HCT116 (cell line): ENCODE measurements around the gene CDK14. TPM values are rescaled to one million over a fixed set of nuclear protein-coding genes. Genes with fewer than 3 reads are reported as not detected.

Source experiments
- ATAC-seq: fragments of 200-7000 bp; cut with Tn5 transposase; 2 replicates; pipeline ENCODE4 v1.9.1; 2020; ENCODE audit warnings: mild to moderate bottlenecking, moderate library complexity
- BruUV-seq: library from RNA; stranded (reverse); fragments of 400-500 nt; replicated peaks from 2 replicates; lab custom pipeline; 2021; lab: Mats Ljungman, UMichigan
- CTCF ChIA-PET: fragments of 300-600 bp; sonication (Branson Sonifier 250); formaldehyde crosslinking; loops from one replicate; lab custom pipeline; 2021; ENCODE audit warnings: antibody characterized with exemption; lab: Charles Lee
- POLR2A ChIA-PET: fragments of 300-600, 350-600 bp; sonication (Branson Sonifier 250); formaldehyde crosslinking; loops from one replicate; lab custom pipeline; 2021; ENCODE audit warnings: antibody characterized with exemption; lab: Charles Lee
- RAD21 ChIA-PET, 2 experiments: fragments of 300-600 bp; sonication (Branson Sonifier 250); formaldehyde crosslinking; loops; one replicate each; lab custom pipeline; 2023; ENCODE audit warnings: low total read pairs in 2 of 2; ENCODE audit not compliant: uncharacterized antibody in 2 of 2, unreplicated experiment in 2 of 2, low non-redundant PET in 1 of 2; lab: Charles Lee
- DNase-seq: peaks from one replicate; pipeline ENCODE4 v3.0.0-alpha.2; 2010; ENCODE audit warnings: low read depth, low spot score
- H2AFZ ChIP-seq: fragments of 200-600 bp; shearing (Covaris generic), sonication (generic); 2 replicates; pipeline ENCODE4 v1.6.1; 2017; ENCODE audit warnings: low read depth, mixed run types, mixed read lengths, antibody characterized with exemption, low read length; ENCODE audit not compliant: poor library complexity, severe bottlenecking
- H3K27ac ChIP-seq: 2 replicates; pipeline ENCODE4 v1.5.1; 2012; ENCODE audit warnings: low read depth, low read length
- H3K27me3 ChIP-seq: fragments of 200-600 bp; sonication (generic); 2 replicates; pipeline ENCODE4 v1.6.1; 2016; ENCODE audit warnings: mixed run types, low read length, mixed read lengths; ENCODE audit not compliant: insufficient read depth
- H3K36me3 ChIP-seq, 2 experiments: fragments of 200-500 bp in 1 of 2; fragments of 200-600 bp in 1 of 2; sonication (Bioruptor generic) in 1 of 2; sonication (generic) in 1 of 2; 2 replicates each; pipeline versions ENCODE4 v1.5.1 to v1.6.1; 2014 to 2016; ENCODE audit warnings: low read length in 2 of 2, inconsistent platforms in 1 of 2, mixed read lengths in 1 of 2, mixed run types in 1 of 2; ENCODE audit not compliant: insufficient read depth in 2 of 2, control insufficient read depth in 1 of 2
- H3K4me1 ChIP-seq, 2 experiments: fragments of 200-600 bp in 1 of 2; sonication (generic) in 1 of 2; 2 replicates each; pipeline versions ENCODE4 v1.5.1 to v1.6.1; 2012 to 2017; ENCODE audit warnings: low read length in 2 of 2, inconsistent platforms in 1 of 2, mild to moderate bottlenecking in 1 of 2, mixed read lengths in 1 of 2, mixed run types in 1 of 2, moderate library complexity in 1 of 2; ENCODE audit not compliant: insufficient read depth in 2 of 2, control insufficient read depth in 1 of 2
- H3K4me2 ChIP-seq: fragments of 200-600 bp; sonication (generic); 2 replicates; pipeline ENCODE4 v1.6.1; 2017; ENCODE audit warnings: mixed run types, low read length, mixed read lengths
- H3K4me3 ChIP-seq, 2 experiments: fragments of 200-600 bp in 1 of 2; sonication (generic) in 1 of 2; replicated peaks in 1 of 2; 2 replicates each; pipeline ENCODE4 v1.5.1; 2011 to 2016; ENCODE audit warnings: low read length in 2 of 2, control low read depth in 1 of 2, low read depth in 1 of 2, mild to moderate bottlenecking in 1 of 2, mixed read lengths in 1 of 2, mixed run types in 1 of 2
- H3K79me2 ChIP-seq: fragments of 200-600 bp; sonication (generic); 2 replicates; pipeline ENCODE4 v1.6.1; 2017; ENCODE audit warnings: mild to moderate bottlenecking, mixed run types, low read length, moderate library complexity, mixed read lengths; ENCODE audit not compliant: insufficient read depth
- H3K9ac ChIP-seq: fragments of 200-600 bp; sonication (generic); 2 replicates; pipeline ENCODE4 v1.6.1; 2016; ENCODE audit warnings: low read length, mixed read lengths
- H3K9me2 ChIP-seq: fragments of 200-600 bp; sonication (generic), shearing (Covaris generic); 2 replicates; pipeline ENCODE4 v1.6.1; 2017; ENCODE audit warnings: mixed run types, mild to moderate bottlenecking, moderate library complexity; ENCODE audit not compliant: insufficient read depth
- H3K9me3 ChIP-seq, 2 experiments: fragments of 200-500 bp in 1 of 2; fragments of 200-600 bp in 1 of 2; sonication (Bioruptor generic) in 1 of 2; sonication (generic) in 1 of 2; 2 replicates each; pipeline ENCODE4 v1.6.1; 2014 to 2017; ENCODE audit warnings: low read length in 2 of 2, mixed read lengths in 2 of 2, inconsistent platforms in 1 of 2, low read depth in 1 of 2, mild to moderate bottlenecking in 1 of 2, mixed run types in 1 of 2, moderate library complexity in 1 of 2; ENCODE audit not compliant: control insufficient read depth in 1 of 2, insufficient read depth in 1 of 2
- H4K20me1 ChIP-seq: fragments of 200-600 bp; sonication (generic), shearing (Covaris generic); 2 replicates; pipeline ENCODE4 v1.6.1; 2017; ENCODE audit warnings: mixed run types, mild to moderate bottlenecking, moderate library complexity; ENCODE audit not compliant: insufficient read depth
- CTCF ChIP-seq, 3 experiments: fragments of 200-600 bp in 1 of 3; sonication (generic) in 1 of 3; IDR thresholded peaks in 2 of 3; conservative IDR thresholded peaks in 1 of 3; 2 replicates each; pipeline ENCODE4 v1.5.1; 2012 to 2017; ENCODE audit warnings: low read depth in 2 of 3, low read length in 2 of 3, antibody characterized with exemption in 1 of 3, borderline replicate concordance in 1 of 3, control low read depth in 1 of 3, mild to moderate bottlenecking in 1 of 3, mixed read lengths in 1 of 3, mixed run types in 1 of 3, moderate library complexity in 1 of 3; ENCODE audit not compliant: insufficient read depth in 1 of 3
- EGR1 ChIP-seq: IDR thresholded peaks from 2 replicates; pipeline ENCODE4 v1.6.1; 2012; ENCODE audit warnings: low read depth
- ELF1 ChIP-seq: IDR thresholded peaks from 2 replicates; pipeline ENCODE4 v1.6.1; 2012; ENCODE audit warnings: low read depth, borderline replicate concordance
- EZH2 ChIP-seq: fragments of 200-600 bp; sonication (generic); IDR thresholded peaks from 2 replicates; pipeline ENCODE4 v1.6.1; 2017; ENCODE audit warnings: antibody characterized with exemption, mixed run types
- JUND ChIP-seq: IDR thresholded peaks from 2 replicates; pipeline ENCODE4 v1.6.1; 2012
- POLR2AphosphoS5 ChIP-seq: IDR thresholded peaks from 2 replicates; pipeline ENCODE4 v1.6.1; 2011; ENCODE audit warnings: mild to moderate bottlenecking, low read depth, low read length, moderate library complexity
- RAD21 ChIP-seq: IDR thresholded peaks from 2 replicates; pipeline ENCODE4 v1.6.1; 2012; ENCODE audit warnings: low read depth, mild to moderate bottlenecking
- SP1 ChIP-seq: IDR thresholded peaks from 2 replicates; pipeline ENCODE4 v1.6.1; 2012; ENCODE audit warnings: low read depth
- YY1 ChIP-seq: IDR thresholded peaks from 2 replicates; pipeline ENCODE4 v1.6.1; 2011; ENCODE audit warnings: low read length, low read depth, moderate library complexity, mild to moderate bottlenecking; ENCODE audit not compliant: insufficient replicate concordance; ENCODE audit errors: extremely low read depth
- ZFX ChIP-seq: fragments of 450-650 bp; IDR thresholded peaks from 2 replicates; pipeline ENCODE4 v1.6.1; 2017
- intact Hi-C: fragments of 100-400 bp; cut with micrococcal nuclease; formaldehyde crosslinking; loops from 2 replicates; pipeline ENCODE4 v1.10.0; 2022
- total RNA-seq: library from RNA; stranded (reverse); gene quantifications from one replicate; pipeline ENCODE4 v1.2.1, GENCODE V29; 2021; ENCODE audit not compliant: unreplicated experiment
- TF ChIP-seq, protein P1 (sequence below): IDR thresholded peaks from 2 replicates; pipeline ENCODE4 v1.6.1; 2012

CDK14 gene
- total RNA-seq, 1 experiment from 2014 or later, result 10.2 TPM

DNA sequence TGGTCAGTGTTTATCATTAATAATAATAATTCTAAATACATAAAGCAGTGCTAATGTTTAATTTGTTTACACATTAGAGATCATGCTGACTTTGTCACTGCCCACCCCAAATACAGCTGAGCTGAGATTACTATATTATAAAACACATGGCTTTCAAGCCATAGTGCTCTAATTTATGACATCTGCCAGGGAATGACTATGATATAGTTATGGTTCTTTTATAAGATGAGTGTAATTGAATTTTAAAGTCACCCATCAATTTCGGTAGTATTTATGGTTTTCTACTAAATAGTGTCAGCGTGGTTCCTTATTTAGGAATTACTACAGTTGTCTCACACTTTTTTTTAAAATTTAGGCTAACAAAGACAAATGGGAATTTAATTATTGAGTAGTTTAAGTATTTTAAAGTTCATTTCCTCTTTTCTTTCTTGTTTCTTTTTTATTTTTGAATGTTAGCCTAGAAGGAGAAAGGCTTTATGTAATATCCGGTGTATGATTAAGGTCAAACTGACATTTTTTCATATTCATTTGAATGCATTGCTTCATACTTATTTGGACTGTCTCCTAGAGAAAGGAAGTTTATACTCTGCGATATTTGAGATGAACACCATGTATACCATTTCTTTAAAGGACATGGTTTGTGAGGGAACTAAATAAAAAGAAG is 3.9 kb downstream of the CDK14 start:
- H3K9ac ChIP-seq, result no peak overlapping the region
- H3K36me3 ChIP-seq, result no peaks in the 10 kb centered on the region
- H3K27me3 ChIP-seq, result no peaks in the 10 kb centered on the region
- intact Hi-C loops, result no loop called here
- BruUV-seq, result no TSS peak
- no peak overlapping the region for H3K4me2 ChIP-seq
- H3K9me3 ChIP-seq, result no peaks in the 10 kb centered on the region
- RAD21 ChIA-PET, result no interaction called here
- H3K4me3 ChIP-seq, result no peak overlapping the region
- POLR2A ChIA-PET, result no interaction called here
- no peak for DNase-seq
- no peaks in the 10 kb centered on the region for H3K79me2 ChIP-seq
- H2AFZ ChIP-seq, result no peak overlapping the region
- H3K4me1 ChIP-seq, result peaks cover 9 to 16% of the 10 kb centered on the region in 2 experiments; a peak in 3 of 4 replicates
- TF ChIP-seq JUND, result no peak
- TF ChIP-seq ELF1, result no peak
- TF ChIP-seq SP1, result no peak
- TF ChIP-seq ZFX, result no peak
- TF ChIP-seq, all 23 proteins: peak for 0
- CTCF ChIA-PET, result no interaction called here
- Histone ChIP-seq H3K9me2 (no peaks in the 10 kb centered on the region), H4K20me1 (no peaks in the 10 kb centered on the region), H3K27ac (no peak overlapping the region)
- ATAC-seq, result no peak

GRCh38 chr7:90602303-90602702 is 6.2 kb downstream of the CDK14 start:
- no peak overlapping the region for H2AFZ ChIP-seq
- H3K9me3 ChIP-seq, result no peaks in the 10 kb centered on the region
- no peak overlapping the region for H3K9ac ChIP-seq
- POLR2A ChIA-PET, result no interaction called here
- DNase-seq, result no peak
- no peak overlapping the region for H3K27ac ChIP-seq
- no peaks in the 10 kb centered on the region for H3K27me3 ChIP-seq
- no TSS peak for BruUV-seq
- H3K4me3 ChIP-seq, result no peak overlapping the region
- CTCF ChIA-PET, result no interaction called here
- TF ChIP-seq CTCF (IDR thresholded peaks at IDR 0.05 in 2 of 3, conservative IDR thresholded peaks at IDR 0.05 in 1 of 3; ENCODE audit: borderline replicate concordance in 1 of 3, insufficient read depth in 1 of 3, low read depth in 2 of 3, low read length in 2 of 3), result no peak
- TF ChIP-seq POLR2AphosphoS5, result no peak
- TF ChIP-seq EZH2, result no peak
- TF ChIP-seq, protein P1, sequence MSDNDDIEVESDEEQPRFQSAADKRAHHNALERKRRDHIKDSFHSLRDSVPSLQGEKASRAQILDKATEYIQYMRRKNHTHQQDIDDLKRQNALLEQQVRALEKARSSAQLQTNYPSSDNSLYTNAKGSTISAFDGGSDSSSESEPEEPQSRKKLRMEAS, result no peak
- no peak for TF ChIP-seq ELF1
- no peak for TF ChIP-seq EGR1
- TF ChIP-seq RAD21, result no peak
- TF ChIP-seq YY1, result no peak
- H3K79me2 ChIP-seq, result no peaks in the 10 kb centered on the region
- RAD21 ChIA-PET, result no interaction called here
- intact Hi-C loops, result no loop called here
- H3K4me2 ChIP-seq, result no peak overlapping the region
- H3K9me2 ChIP-seq, result no peaks in the 10 kb centered on the region
- H4K20me1 ChIP-seq, result no peaks in the 10 kb centered on the region
- no peaks in the 10 kb centered on the region for H3K36me3 ChIP-seq
- ATAC-seq, result no peak
- H3K4me1 ChIP-seq, result peaks cover 2 to 3% of the 10 kb centered on the region in 2 experiments; a peak in 3 of 4 replicates
